B cell (primary cell): ENCODE data around the gene GCSH. TPM values are rescaled to one million over a fixed set of nuclear protein-coding genes. Genes with fewer than 3 reads are reported as not detected.

Experiments
- ATAC-seq: fragments of 200-7000 bp; cut with Tn5 transposase; one replicate; pipeline ENCODE4 v1.10.0; 2021; ENCODE audit warnings: low read depth, mild to moderate bottlenecking, moderate number of reproducible peaks, moderate library complexity
- CTCF ChIA-PET: fragments of 350-600 bp; sonication (Branson Sonifier 250); formaldehyde crosslinking; loops from one replicate; lab custom pipeline; 2021; ENCODE audit warnings: antibody characterized with exemption, inconsistent platforms; lab: Charles Lee
- POLR2A ChIA-PET: fragments of 350-600 bp; sonication (Branson Sonifier 250); formaldehyde crosslinking; loops from one replicate; lab custom pipeline; 2021; ENCODE audit warnings: antibody characterized with exemption; lab: Charles Lee
- DNase-seq: peaks from one replicate; pipeline ENCODE4 v3.0.0; 2013
- H2AFZ ChIP-seq: 2 replicates; pipeline ENCODE4 v1.6.1; 2012; ENCODE audit warnings: mild to moderate bottlenecking, low read depth, low read length; ENCODE audit not compliant: insufficient read depth, poor library complexity, severe bottlenecking
- H3K27ac ChIP-seq, 2 donors: 1 replicate in 1 of 2; 2 replicates in 1 of 2; pipeline ENCODE4 v1.5.1; 2012 to 2013; ENCODE audit warnings: low read length in 2 of 2, mild to moderate bottlenecking in 2 of 2, moderate library complexity in 1 of 2
- H3K27me3 ChIP-seq, 4 experiments: fragments of 200-600 bp in 1 of 4; sonication (generic) in 1 of 4; replicated peaks in 1 of 4; 1 replicate in 2 of 4; 2 replicates in 2 of 4; pipeline versions ENCODE4 v1.6.1 to v1.7.0; 2013 to 2016; ENCODE audit warnings: low read length in 3 of 4, mild to moderate bottlenecking in 2 of 4, mixed read lengths in 1 of 4, moderate library complexity in 1 of 4; ENCODE audit not compliant: insufficient read depth in 4 of 4, control insufficient read depth in 3 of 4; ENCODE audit errors: control extremely low read depth in 1 of 4
- H3K36me3 ChIP-seq, 2 experiments: replicated peaks in 1 of 2; 1 replicate in 1 of 2; 2 replicates in 1 of 2; pipeline versions ENCODE4 v1.6.1 to v1.7.1; 2013; ENCODE audit warnings: low read length in 1 of 2; ENCODE audit not compliant: insufficient read depth in 2 of 2, control insufficient read depth in 1 of 2; ENCODE audit errors: control extremely low read depth in 1 of 2, extremely low read depth in 1 of 2
- H3K4me1 ChIP-seq, 2 donors: fragments of 200-600 bp in 1 of 2; sonication (generic) in 1 of 2; 1 replicate in 1 of 2; 2 replicates in 1 of 2; pipeline versions ENCODE4 v1.5.1 to v1.6.1; 2013 to 2017; ENCODE audit warnings: low read length in 2 of 2; ENCODE audit not compliant: control insufficient read depth in 2 of 2, insufficient read depth in 2 of 2
- H3K4me2 ChIP-seq: replicated peaks from 2 replicates; pipeline ENCODE3; 2012; ENCODE audit warnings: mild to moderate bottlenecking, low read depth, low read length; ENCODE audit not compliant: poor library complexity, severe bottlenecking
- H3K4me3 ChIP-seq, 5 experiments: fragments of 200-600 bp in 1 of 5; sonication (generic) in 1 of 5; 1 replicate in 3 of 5; 2 replicates in 2 of 5; pipeline versions ENCODE4 v1.5.1 to v1.7.0; 2011 to 2016; ENCODE audit warnings: low read length in 4 of 5, mild to moderate bottlenecking in 4 of 5, low read depth in 2 of 5, control low read depth in 1 of 5, moderate library complexity in 1 of 5; ENCODE audit not compliant: insufficient read depth in 1 of 5; ENCODE audit errors: control extremely low read depth in 1 of 5, extremely low read depth in 1 of 5
- H3K79me2 ChIP-seq: fragments of 200-600 bp; sonication (generic); one replicate; pipeline ENCODE4 v1.6.0; 2016; ENCODE audit warnings: low read length; ENCODE audit not compliant: control insufficient read depth, insufficient read depth
- H3K9ac ChIP-seq: fragments of 200-600 bp; sonication (generic); 2 replicates; pipeline ENCODE4 v1.6.1; 2017; ENCODE audit warnings: mild to moderate bottlenecking, low read length, moderate library complexity
- H3K9me3 ChIP-seq, 3 donors: one replicate each; pipeline versions ENCODE4 v1.6.1 to v1.7.1; 2013; ENCODE audit warnings: low read length in 2 of 3; ENCODE audit not compliant: control insufficient read depth in 2 of 3, insufficient read depth in 1 of 3; ENCODE audit errors: control extremely low read depth in 1 of 3
- H4K20me1 ChIP-seq: 2 replicates; pipeline ENCODE4 v1.6.0; 2012; ENCODE audit warnings: mild to moderate bottlenecking, low read length; ENCODE audit not compliant: insufficient read depth, control insufficient read depth, poor library complexity, severe bottlenecking
- H3K27ac Mint-ChIP-seq: one replicate; pipeline ENCODE4 v1.8.0; 2021; ENCODE audit warnings: mixed read lengths
- H3K27me3 Mint-ChIP-seq: one replicate; pipeline ENCODE4 v1.8.0; 2021; ENCODE audit warnings: mixed read lengths
- H3K4me1 Mint-ChIP-seq: one replicate; pipeline ENCODE4 v1.8.0; 2021; ENCODE audit warnings: mixed read lengths
- H3K4me3 Mint-ChIP-seq: one replicate; pipeline ENCODE4 v1.8.0; 2021; ENCODE audit warnings: mixed read lengths
- H3K9me3 Mint-ChIP-seq: one replicate; pipeline ENCODE4 v1.8.0; 2022; ENCODE audit warnings: mixed read lengths; ENCODE audit not compliant: insufficient read depth
- CTCF ChIP-seq: fragments of 200-600 bp; IDR thresholded peaks from one replicate; pipeline ENCODE4 v1.8.0; 2022; ENCODE audit warnings: antibody characterized with exemption, mild to moderate bottlenecking
- EZH2 ChIP-seq: IDR thresholded peaks from 2 replicates; pipeline ENCODE4 v1.6.1; 2012; ENCODE audit warnings: borderline replicate concordance, low read depth, mild to moderate bottlenecking, moderate library complexity, low read length; ENCODE audit not compliant: insufficient read depth, poor library complexity, severe bottlenecking
- WGBS: methylation state at CpG from one replicate; pipeline ENCODE4 v1.1.5; 2013; ENCODE audit warnings: missing lambda C conversion rate; ENCODE audit not compliant: insufficient coverage; 5-methylcytosine and 5-hydroxymethylcytosine counted together
- intact Hi-C: fragments of 100-400 bp; cut with micrococcal nuclease; formaldehyde crosslinking; loops from one replicate; pipeline ENCODE4 v1.10.0; 2022
- polyA plus RNA-seq: library from polyadenylated mRNA; depleted of rRNA; stranded (reverse); fragments of >200 nt; gene quantifications from 2 replicates; pipeline ENCODE4 v1.2.3, GENCODE V29; 2012
- total RNA-seq, 2 donors: library from RNA; stranded (reverse); fragments of 120-200 nt in 1 of 2; gene quantifications; 1 replicate in 1 of 2; 2 replicates in 1 of 2; pipeline versions ENCODE4 v1.2.3 to v1.2.4, GENCODE V29; 2013 to 2022

Gene GCSH
- total and polyA plus RNA-seq, 2 donors (not counting 1 experiment from before 2014, with no cell fraction given), result 1.9 to 4.5 TPM

GRCh38 chr16:81077076-81077940 is 18.9 kb downstream of the GCSH start, which contains the start of gene C16orf46:
C16orf46 (minus strand) TSS chr16:81077238; CDS start chr16:81063955, 13,283 bp downstream.
- peak within 1 kb of the TSS; percentile 84 for H3K9ac ChIP-seq
- Mint-ChIP-seq H3K9me3 (no peaks in the 10 kb centered on the region), H3K27me3 (no peaks in the 10 kb centered on the region), H3K4me3 (peak within 1 kb of the TSS; percentile 47), H3K4me1 (peaks cover 4% of the 10 kb centered on the region), H3K27ac (peak within 1 kb of the TSS; percentile 51)
- DNase-seq, result peak; percentile 98
- H3K27ac ChIP-seq, result peak within 1 kb of the TSS; percentile 79 to 89
- no peaks in the 10 kb centered on the region for H4K20me1 ChIP-seq
- intact Hi-C loops, result loop anchor here (1.0 to 2.0 kb wide), 5 partner anchors 19 to 1093 kb away; partner anchors contain the start of genes ATMIN, CENPN, DYNLRB2 and GCSH
- TF ChIP-seq EZH2 (no peak), CTCF (no peak)
- peak; percentile 77 for ATAC-seq
- 13% methylated on average over 57 of the region's 59 CpGs for WGBS
- no peaks in the 10 kb centered on the region for H3K79me2 ChIP-seq
- ChIA-PET POLR2A (interaction anchor here (0.6 to 1.4 kb wide), 3 partner anchors 71 to 323 kb away, joined by 4 to 8 read pairs (median 5); partner anchors contain the start of genes CENPN, CMC2 and GAN), CTCF (interaction anchor here (0.7 to 7.9 kb wide), 5 partner anchors 14 to 73 kb away, joined by 3 to 57 read pairs (median 9); partner anchors contain the start of genes ATMIN, CENPN and CMC2)
- peak within 1 kb of the TSS; percentile 90 for H2AFZ ChIP-seq
- H3K27me3 ChIP-seq, result no peaks in the 10 kb centered on the region
- peak within 1 kb of the TSS; percentile 82 for H3K4me2 ChIP-seq
- H3K9me3 ChIP-seq, result peaks cover 0 to 1% (median 0%) of the 10 kb centered on the region in 3 donors
- H3K4me3 ChIP-seq, result peak within 1 kb of the TSS; percentile 67 to 84 (median 82)
- peaks cover 4 to 12% of the 10 kb centered on the region in 2 donors for H3K4me1 ChIP-seq
- no peaks in the 10 kb centered on the region for H3K36me3 ChIP-seq
